HG02938 (cell line): ENCODE results near the gene DNAJC5.
A peak's percentile ranks its signal among the peaks of the same experiment; 100 is the strongest.
"Not testable (repeated sequence)": the region's sequence is repeated elsewhere in the genome, so short reads cannot be mapped to it uniquely, and the experiment has no call there.

Experiments used
- ATAC-seq: cut with Tn5 transposase; IDR thresholded peaks from one replicate; pipeline ENCODE4 v1.9.1; 2021; ENCODE audit warnings: mild to moderate bottlenecking, moderate library complexity; ENCODE audit not compliant: unreplicated experiment

The DNAJC5 gene, protein sequence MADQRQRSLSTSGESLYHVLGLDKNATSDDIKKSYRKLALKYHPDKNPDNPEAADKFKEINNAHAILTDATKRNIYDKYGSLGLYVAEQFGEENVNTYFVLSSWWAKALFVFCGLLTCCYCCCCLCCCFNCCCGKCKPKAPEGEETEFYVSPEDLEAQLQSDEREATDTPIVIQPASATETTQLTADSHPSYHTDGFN

GRCh38 chr20:63894358-63895201 is at the start of gene DNAJC5:
TSS of gene DNAJC5 (plus strand) at chr20:63895126. CDS start at chr20:63928346, 33,220 bp downstream.
- ATAC-seq, result peak; percentile 73

- ATAC-seq, result no peak
Observed at GRCh38 chr20:63846128-63846771, 48.7 kb upstream of the DNAJC5 start.

GRCh38 chr20:63846888-63847236 is 48.1 kb upstream of the DNAJC5 start:
- no peak for ATAC-seq

DNA sequence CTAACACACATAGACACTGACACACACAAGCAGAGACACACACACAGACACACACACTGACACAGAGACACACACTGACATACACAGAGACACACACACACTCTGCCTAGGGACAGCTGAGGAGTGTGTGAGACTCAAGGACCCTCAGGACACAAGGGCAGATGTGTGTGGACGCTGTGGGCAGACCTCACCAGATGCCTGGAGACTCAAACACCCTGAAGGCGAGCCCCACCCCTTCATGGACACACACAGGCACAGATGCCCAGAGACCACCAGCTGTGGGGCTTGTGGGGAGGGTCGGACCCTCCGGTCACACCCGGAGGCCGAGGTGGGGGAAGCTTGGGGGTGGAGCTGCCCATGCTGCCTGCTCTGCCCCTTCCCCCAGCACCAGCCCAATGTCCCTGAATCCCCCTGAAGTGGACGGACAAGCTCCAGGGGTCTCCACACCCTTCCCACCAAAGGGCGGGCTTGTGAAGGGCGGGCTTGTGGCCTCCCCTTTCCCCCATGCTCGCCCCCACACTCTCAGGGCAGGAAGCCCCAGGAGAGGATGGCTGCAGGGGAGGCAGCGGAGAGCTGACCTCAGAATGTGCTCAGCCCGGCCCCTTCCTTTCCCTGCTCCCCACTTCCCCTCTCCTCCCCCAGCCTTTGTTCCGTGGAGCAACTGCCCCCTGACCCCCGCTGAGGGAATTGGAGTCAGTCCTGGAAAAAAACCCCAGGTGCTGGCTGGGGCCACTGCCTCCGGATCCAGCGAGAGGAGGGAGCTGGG is 47.5 kb upstream of the DNAJC5 start:
- no peak for ATAC-seq

- no peak for ATAC-seq
Observed at GRCh38 chr20:63848003-63848911, 46.7 kb upstream of the DNAJC5 start.

DNA sequence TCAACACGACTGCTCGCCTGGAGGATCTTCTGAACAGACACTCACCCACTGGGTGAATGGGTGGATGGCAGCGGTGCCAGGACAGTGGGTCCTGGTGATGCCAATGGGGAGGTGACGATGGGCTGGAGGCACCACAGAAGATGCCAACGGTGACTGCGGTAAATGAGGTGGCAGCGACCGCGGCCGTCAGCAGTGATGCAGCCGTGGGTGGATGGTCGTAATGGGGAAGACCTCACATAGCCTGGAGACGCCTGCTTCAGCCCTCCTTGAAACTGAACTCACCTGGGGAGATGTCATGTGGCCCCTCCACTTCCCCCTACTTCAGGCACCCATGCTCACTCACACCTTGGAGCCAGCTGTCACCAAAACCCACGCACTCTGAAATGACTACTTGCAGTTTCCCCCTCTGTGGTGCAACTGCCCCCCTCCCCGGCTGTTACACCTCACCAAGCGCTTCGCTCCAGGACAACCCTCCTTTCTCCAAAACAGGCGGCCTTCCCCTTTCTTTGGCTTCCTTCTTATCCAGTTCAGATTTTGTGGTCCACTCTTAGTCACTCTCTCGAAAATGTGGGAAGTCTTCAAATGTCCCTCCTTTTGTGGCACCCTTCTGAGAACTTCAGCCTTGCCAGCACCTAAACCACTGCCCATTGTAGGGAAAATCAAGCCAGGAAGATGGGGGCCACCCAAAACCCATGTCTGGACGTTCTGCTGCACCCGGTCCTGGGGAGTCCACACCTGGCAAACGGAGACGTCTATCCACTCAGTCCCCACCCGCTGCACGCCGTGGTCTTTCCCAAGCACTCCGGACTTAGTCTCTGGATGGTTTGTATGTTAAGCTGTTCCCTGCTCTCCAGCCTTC is 44.0 kb upstream of the DNAJC5 start:
- ATAC-seq, result peak; percentile 84

- ATAC-seq, result not testable (repeated sequence)
Observed at GRCh38 chr20:63851548-63851943, 43.4 kb upstream of the DNAJC5 start.

DNA sequence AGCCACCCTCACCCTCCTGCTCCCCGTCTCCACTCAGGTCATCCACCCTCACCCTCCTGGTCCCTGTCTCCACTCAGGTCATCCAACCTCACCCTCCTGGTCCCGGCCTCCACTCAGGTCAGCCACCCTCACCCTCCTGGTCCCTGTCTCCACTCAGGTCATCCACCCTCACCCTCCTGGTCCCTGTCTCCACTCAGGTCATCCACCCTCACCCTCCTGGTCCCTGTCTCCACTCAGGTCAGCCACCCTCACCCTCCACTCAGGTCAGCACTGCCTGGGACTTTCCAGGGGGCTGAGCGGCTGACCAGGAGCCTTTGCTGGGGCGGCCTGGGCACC is 41.2 kb upstream of the DNAJC5 start:
- ATAC-seq, result not testable (repeated sequence)

DNA sequence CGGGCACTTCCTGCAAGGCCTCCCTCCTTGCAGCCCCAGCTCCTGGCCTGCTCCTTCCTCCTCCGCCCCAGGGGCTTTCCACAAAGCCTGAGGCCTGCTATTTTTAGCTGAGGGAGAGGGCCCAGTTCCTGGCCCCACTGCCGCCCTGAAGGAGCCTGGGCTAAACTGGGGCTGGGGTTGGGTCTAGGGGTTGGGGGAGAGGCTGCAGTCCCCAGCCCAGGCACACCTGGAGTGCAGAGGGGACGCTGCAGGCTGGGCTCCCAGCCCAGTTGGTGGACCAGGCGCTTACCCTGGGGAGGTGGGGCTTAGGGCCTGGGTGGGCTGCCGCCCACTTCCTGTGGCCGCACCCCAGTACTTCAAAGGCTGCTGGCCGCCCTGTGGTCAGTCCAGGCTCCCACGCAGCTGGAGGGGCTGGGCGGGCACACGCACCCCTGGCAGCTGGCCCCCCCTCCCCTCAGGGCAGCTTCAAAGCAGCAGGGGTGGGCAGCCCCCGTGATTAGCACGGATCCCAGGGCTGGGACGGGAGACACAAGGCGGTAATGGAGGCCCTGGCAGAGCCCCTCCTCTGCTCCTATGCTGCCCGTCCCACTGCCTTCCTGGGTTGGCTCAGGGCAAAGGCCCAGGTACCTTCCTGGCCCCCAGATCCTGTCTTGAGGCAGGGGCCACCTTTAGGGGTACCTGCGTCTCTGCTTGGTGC is 40.7 kb upstream of the DNAJC5 start:
- ATAC-seq, result no peak

DNA sequence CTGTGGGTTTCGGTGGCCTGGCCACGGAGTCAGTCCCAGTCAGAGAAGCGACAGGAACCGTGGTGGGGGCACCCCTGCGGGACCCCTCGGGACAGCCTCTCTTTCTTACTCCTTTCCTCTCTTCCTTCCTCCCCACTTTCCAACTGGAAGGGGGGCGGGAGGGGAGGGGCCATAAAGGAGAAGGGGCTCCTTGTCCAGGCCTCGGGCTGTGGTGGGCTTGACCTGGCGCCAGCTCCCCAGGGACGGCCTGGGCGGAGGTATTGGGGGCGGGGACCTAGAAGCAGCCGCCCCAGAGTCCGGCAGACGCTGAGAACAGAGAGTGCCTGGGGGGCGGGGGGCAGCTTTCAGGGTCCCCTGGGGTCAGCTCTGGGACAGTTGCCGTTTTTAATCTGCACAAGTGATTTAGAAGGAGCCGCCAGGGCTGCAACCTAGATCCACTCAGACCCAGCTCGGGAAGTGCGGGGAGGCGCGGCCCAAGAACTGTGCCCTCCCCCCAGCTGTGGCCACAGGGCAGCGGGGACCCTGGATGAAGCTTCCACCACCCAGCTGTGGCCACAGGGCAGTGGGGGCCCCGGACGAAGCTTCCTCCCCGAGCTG is 40.1 kb upstream of the DNAJC5 start:
- ATAC-seq, result no peak

GRCh38 chr20:63855363-63856097 is 39.4 kb upstream of the DNAJC5 start:
- no peak for ATAC-seq

- ATAC-seq, result no peak
Observed at GRCh38 chr20:63856098-63856511, 38.8 kb upstream of the DNAJC5 start.

DNA sequence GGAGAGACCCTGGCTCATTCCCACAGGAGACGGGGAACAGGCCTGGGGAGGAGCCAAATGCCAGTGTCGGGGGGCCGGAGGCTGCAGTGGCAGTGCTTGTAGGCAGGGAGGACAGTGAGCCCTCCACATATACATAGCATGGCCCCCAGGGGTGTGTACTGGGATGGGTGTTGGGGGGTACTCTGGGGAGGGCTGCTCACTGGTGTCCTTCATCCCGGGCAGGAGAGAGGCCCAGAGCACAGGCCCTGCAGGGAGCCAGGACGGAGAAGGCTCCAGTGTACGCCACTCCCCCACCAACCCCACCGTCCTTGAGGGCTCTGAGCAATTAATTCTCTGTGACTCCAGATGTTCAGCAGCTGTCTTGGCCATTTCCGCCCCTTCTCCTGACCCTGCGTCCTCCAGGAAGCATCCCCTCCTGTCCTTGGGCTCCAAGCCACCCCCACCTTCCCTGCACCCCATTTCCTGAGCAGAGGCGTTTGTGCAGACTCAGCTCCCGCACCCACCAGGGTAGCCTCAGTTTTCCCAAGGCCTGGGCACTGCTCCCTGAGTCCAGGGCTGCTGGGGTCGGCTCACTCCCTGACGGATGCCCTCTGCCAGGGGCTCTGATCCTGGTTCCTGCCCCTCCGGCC is 37.0 kb upstream of the DNAJC5 start:
- ATAC-seq, result no peak

DNA sequence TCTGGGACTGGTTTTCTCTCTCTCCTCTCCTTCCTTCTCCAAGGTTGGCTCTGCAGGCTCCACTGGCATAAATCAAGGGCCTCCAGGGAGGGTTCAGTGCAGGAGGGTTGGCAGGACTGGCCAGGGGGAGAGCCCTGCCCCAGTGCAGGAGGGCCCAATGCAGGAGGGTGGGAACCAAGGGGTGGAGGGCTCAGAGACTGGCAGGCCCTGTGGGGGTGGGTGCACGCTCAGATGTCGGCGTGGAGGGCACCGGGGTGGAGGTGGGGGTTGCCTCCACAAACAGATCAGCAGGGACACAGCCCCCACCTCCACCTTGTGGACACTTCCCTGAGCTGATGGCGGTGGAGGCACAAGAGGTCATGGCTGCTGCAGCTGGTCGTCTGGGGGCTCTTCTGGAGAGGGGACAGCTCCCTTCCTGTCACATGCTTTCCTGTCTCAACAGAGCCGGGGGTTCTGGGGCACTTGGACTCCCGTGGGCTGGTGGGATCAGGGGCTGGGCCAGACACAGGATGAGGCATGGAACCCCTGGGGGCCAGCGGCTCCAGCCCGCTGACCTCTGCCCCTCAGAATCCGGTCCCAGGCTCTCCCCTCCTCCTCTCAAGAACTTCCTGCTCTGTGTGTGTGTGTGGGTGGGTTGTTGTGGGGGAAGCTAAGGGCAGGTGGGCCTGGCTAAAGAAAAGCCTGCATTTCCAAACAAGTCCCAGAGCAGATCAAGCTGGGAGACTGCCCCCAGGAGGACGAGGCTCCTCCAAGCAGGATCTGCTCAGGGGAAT is 36.3 kb upstream of the DNAJC5 start:
- no peak for ATAC-seq

- no peak for ATAC-seq
Observed at GRCh38 chr20:63859166-63859699, 35.7 kb upstream of the DNAJC5 start.

DNA sequence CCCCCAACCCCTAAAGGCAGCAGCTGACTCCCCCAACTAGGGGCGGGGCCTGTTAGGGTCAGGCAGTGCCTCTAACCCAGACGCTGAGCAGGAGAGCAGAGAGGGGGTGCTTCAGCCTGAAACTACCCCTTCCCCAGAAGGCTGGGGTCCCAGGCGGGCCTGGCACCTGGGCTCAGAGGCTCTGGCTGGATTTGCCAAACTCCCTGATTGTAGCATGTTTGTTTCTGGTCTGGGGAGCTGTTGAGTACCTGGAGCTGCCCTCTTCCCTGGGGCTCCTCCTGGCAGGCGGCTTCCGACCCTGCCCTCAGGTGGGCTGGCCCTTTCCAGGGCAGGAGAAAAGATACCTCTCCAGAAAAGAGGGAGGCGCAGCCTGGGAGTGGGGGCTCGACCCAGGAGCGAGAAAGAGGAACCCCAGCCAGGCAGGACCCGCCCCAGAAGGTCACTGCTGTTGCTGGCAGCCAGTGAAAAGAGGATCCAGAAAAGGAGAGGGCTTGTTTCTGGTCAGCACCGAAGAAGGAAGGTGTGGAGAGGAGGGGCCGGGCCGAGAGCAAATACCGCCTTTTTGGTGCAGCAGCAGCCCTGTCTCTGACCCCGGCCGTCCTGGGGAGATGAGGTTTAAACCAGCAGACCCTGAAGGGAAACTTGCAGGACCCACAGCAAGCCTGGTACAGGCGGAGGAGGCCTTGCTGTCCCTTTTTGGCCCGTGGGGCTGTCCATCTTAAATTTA is 34.4 kb upstream of the DNAJC5 start:
- no peak for ATAC-seq
